ENCODE measurements around the gene LMO1.

The LMO1 gene

DNA sequence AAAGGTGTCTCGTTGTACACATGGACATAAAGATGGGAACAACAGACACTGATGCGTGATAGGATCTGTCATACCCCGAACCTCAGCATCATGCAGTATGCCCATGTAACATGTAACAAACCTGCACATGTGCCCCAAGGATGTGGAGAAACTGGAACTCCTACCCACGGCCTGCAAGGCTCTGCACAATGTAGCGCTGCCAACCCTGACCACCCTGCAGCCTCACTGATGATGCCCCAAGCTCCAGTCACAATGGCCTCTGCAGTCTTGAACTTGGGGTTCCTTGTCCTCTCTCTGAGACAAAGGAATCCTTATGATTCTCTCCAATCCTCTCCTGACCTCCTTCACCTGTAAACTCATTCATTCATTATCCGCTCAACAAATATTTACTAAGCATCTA lies 14.2 kb downstream of the LMO1 start:
- no peak for DNase-seq (ENCODE audit: low read depth in 2 of 3, low spot score in 1 of 3)

DNA sequence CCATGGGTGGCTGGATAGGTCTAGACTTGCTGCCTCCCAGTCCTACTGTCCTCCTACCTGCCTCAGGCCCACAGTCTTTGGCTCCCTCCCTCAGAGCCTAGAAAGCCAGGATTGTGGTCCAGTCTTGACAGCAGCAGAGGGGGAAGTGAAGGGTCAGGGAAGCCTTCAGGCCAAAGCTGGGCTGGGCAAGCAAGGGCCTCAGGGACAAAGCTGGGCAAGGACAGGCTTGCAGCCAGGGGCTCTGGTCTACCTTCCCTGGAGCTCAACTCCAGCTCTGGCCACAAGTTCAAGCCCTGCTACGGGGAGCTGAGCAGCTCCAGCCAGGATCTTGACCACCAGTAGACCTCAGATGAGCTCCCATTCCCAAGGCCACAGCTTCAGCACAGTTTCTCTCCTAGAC lies 14.9 kb downstream of the LMO1 start:
- no peak for DNase-seq (ENCODE audit: low read depth in 2 of 3, low spot score in 1 of 3)

- DNase-seq (ENCODE audit: low read depth in 2 of 3, low spot score in 1 of 3) = no peak
These were observed 16.4 kb downstream of the LMO1 start for GRCh38 chr11:8247312-8247711.

- DNase-seq (ENCODE audit: low read depth in 2 of 3, low spot score in 1 of 3) = no peak
These were observed 20.2 kb downstream of the LMO1 start for GRCh38 chr11:8243458-8243857.

DNA sequence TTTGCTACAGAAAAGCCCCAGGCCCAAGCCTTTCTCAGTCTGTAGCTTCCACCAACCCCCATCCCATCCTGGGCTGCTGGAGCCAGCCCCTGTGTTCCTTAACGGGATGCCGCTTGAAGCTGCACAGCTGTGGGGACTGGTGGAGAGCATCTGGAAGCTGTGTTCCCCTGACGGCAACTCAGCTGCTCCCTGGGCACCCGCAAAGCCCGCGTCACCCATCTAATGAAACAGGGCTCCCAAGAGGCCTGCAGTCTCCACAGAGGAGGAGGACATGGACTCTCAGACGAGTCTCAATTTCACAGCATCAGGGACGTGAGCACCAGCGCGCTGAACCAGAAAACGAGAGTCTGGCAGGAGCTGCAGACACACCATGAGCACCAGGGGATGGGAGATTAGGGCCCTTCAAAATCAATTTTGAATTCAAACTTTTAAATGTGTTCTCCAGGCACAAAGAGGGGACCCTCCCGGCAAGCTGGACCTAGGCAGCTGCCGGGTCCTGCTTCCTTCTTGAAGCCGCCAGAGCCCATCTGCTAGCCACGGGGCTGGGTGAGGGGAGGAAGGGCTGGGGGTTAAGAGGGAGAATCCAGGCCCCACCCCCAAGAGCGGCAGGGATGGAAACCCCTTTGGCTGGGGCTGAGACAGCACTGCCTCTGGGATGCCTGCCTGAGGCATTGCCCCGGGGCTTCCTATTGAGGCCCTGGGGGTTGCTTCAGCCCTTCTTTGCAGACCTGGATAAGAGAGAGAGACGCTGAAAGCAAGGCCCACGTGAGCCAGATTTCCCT lies 21.0 kb downstream of the LMO1 start:
- no peak for DNase-seq (ENCODE audit: low read depth in 2 of 3, low spot score in 1 of 3)

DNA sequence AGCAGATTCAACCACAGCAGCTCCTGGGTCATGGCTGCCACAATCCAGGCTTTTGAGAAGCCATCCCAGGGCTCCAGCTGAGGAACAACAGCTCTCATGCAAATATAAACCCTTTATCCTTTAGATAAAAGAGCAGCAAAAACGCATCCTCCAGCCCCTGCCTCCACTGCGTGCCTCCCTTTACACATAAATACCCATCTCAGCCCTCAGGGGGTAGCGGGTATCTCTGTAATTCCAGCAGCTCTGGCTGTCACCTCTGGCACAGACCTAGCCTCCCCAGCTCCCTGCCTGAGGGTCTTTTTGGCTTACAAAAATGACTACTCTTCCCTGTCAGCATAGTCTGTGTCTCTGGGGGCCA lies 21.6 kb downstream of the LMO1 start:
- no peak for DNase-seq (ENCODE audit: low read depth in 2 of 3, low spot score in 1 of 3)

- DNase-seq (ENCODE audit: low read depth in 2 of 3, low spot score in 1 of 3) = no peak
These were observed 22.1 kb downstream of the LMO1 start for GRCh38 chr11:8241373-8242117.

- no peak for DNase-seq (ENCODE audit: low read depth in 2 of 3, low spot score in 1 of 3)
These were observed 24.0 kb downstream of the LMO1 start for GRCh38 chr11:8239536-8240228.

- DNase-seq (ENCODE audit: low read depth in 2 of 3, low spot score in 1 of 3) = no peak
These were observed 24.6 kb downstream of the LMO1 start for GRCh38 chr11:8239040-8239439.

DNA sequence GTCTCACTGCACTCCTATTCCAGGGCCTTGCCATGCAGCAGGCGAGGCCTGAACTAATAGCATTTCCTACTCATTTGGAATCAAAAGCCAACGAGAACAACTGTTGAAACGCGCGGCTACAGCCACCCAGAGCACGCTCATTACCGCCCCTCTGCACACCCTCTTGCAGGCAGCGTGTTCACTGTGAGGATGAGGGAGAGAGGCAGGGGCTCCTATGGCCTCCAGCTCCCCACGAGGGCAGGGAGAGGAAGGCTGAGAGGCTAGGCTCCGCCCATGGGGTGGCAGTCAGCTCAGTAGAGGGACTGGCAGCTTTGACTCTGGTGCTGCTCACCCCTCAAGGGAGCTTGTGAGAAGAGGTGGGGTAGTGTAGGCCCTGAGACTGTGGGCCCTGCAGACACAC lies 26.2 kb downstream of the LMO1 start:
- DNase-seq (ENCODE audit: low read depth in 2 of 3, low spot score in 1 of 3) = no peak

DNA sequence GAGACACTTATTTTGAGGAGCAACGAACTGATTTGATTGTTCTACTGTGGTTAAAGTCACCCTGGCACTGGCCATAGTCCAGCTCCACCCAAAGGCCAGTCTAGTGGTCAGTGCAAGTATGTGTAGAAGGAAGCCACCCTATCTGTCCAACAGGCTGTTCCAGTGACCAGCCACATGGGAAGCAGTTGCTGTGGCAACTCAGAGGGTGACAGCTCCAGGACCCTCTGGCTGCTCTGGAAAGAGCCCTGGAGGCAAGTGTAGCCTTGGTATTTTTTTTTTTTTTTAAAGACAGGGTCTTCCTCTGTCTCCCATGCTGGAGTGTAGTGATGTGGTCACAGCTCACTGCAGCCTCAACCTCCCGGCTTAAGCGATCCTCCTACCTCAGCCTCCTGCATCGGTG lies 27.8 kb downstream of the LMO1 start:
- no peak for DNase-seq (ENCODE audit: low read depth in 2 of 3, low spot score in 1 of 3)

DNA sequence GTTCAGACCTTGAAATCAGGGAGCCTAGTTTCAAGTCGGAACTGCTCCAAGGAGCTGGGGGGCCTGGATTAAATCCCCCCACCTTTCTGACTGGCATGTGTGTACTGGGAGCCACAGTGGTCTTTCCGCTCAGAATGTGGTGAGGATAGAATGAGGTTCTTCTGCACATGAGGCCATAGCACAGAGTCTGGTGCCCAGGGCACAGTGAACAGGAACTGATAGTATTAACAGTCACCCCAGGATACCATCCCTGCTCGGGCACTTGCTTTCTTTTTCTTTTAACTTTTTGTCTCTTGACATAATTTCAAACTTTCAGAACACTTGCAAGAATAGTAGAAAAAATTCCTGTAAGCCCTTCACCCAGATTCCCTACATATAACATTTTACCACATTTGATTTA lies 28.8 kb downstream of the LMO1 start:
- no peak for DNase-seq (ENCODE audit: low read depth in 2 of 3, low spot score in 1 of 3)

- DNase-seq (ENCODE audit: low read depth in 2 of 3, low spot score in 1 of 3) = no peak
These were observed 29.3 kb downstream of the LMO1 start for GRCh38 chr11:8234425-8234821.

DNA sequence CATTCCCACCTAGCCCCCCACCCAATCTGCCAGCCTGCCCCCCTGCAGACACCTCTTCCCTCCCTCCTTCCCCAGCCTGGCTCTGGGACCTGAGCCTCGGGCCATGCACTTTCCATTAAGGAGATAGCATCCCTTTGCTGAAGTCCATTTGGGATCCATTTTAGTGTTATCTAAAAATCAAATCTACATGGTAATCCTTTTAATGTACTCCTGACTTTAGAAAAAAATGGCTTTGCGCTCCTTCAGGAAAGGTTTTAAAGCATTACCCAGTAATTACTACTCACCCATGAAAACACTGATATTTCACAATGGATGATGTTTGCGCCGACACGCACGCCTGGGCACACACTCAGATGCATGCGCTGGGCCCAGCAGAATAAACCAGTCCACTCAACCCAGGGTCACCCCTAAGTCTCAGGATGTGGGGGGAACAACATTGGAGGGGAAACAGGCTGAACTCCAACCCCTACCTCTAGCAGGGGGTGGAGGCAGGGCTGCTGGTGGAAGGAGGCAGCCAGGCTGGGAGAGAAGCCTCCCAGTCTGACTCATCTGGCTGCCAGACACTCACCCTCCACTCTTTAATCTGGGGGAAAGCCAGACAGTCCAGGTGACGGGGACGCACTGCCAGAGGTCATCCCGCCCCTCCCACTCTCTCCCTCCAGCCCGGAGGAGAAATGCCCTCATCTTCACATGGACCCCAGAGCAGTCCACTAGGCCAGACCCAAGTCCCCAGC lies 29.8 kb downstream of the LMO1 start:
- DNase-seq (ENCODE audit: low read depth in 2 of 3, low spot score in 1 of 3) = no peak

- DNase-seq (ENCODE audit: low read depth in 2 of 3, low spot score in 1 of 3) = no peak
These were observed 30.6 kb downstream of the LMO1 start for GRCh38 chr11:8232849-8233606.

- no peak for DNase-seq (ENCODE audit: low read depth in 2 of 3, low spot score in 1 of 3)
These were observed 31.3 kb downstream of the LMO1 start for GRCh38 chr11:8232414-8232813.

DNA sequence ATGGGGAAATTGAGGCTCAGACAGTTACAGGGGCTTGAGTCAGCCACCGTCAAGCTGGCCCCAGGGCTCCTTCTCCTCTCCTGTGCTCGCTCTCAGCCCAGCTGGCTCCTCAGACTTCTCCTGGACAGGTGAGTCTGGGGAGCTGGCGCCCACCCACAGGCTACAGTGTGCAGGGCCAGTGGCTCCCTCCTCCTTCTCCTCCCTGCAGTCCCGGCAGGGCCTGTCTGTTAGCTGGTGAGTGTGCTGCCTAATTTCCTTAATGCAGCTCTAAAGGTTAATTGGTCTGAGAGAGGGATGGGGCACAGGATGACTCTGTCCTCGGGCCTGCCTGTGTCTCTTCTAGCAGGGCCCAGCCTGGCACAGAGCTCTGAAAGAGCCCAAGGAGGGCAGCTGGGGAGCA lies 31.7 kb downstream of the LMO1 start:
- DNase-seq (ENCODE audit: low read depth in 2 of 3, low spot score in 1 of 3) = no peak

GRCh38 chr11:8230921-8231847 lies 32.5 kb downstream of the LMO1 start:
- no peak for DNase-seq (ENCODE audit: low read depth in 2 of 3, low spot score in 1 of 3)

GRCh38 chr11:8230178-8230859 lies 33.4 kb downstream of the LMO1 start:
- no peak for DNase-seq (ENCODE audit: low read depth in 2 of 3, low spot score in 1 of 3)
